ENCODE data around the gene C11orf52. TPM values are rescaled to one million over a fixed set of nuclear protein-coding genes. Genes with fewer than 3 reads are reported as not detected.

Gene C11orf52
- total RNA-seq, 6 experiments from 2014 or later, result 0.35 to 0.96 (median 0.64) TPM

DNA sequence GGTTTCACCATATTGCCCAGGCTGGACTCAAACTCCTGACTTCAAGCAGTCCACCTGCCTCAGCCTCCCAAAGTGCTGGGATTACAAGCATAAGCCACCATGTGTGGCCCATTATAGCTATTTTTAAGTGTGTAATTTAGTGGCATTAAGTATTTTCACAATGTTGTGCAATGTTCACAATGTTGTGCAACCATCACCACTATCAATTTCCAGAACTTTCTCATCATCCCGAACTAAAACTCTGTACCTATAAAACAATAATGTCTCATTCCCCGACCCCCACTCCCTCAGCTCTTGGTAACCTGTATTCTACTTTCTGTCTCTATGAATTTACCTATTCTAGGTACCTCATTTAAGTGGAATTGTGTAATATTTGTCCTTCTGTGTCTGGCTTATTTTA lies 31.9 kb upstream of the C11orf52 start:
- DNase-seq, result no peak
- Mint-ChIP-seq H3K27ac (no peak overlapping the region), H3K27me3 (ENCODE audit: insufficient read depth) (peaks cover 10% of the 10 kb centered on the region), H3K9me3 (peaks cover 3% of the 10 kb centered on the region), H3K4me1 (ENCODE audit: low read depth) (no peaks in the 10 kb centered on the region), H3K36me3 (ENCODE audit: low read depth) (no peaks in the 10 kb centered on the region), H3K4me3 (no peak overlapping the region)
- TF ChIP-seq, protein P1, sequence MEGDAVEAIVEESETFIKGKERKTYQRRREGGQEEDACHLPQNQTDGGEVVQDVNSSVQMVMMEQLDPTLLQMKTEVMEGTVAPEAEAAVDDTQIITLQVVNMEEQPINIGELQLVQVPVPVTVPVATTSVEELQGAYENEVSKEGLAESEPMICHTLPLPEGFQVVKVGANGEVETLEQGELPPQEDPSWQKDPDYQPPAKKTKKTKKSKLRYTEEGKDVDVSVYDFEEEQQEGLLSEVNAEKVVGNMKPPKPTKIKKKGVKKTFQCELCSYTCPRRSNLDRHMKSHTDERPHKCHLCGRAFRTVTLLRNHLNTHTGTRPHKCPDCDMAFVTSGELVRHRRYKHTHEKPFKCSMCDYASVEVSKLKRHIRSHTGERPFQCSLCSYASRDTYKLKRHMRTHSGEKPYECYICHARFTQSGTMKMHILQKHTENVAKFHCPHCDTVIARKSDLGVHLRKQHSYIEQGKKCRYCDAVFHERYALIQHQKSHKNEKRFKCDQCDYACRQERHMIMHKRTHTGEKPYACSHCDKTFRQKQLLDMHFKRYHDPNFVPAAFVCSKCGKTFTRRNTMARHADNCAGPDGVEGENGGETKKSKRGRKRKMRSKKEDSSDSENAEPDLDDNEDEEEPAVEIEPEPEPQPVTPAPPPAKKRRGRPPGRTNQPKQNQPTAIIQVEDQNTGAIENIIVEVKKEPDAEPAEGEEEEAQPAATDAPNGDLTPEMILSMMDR (IDR thresholded peaks at IDR 0.05), result no peak

DNA sequence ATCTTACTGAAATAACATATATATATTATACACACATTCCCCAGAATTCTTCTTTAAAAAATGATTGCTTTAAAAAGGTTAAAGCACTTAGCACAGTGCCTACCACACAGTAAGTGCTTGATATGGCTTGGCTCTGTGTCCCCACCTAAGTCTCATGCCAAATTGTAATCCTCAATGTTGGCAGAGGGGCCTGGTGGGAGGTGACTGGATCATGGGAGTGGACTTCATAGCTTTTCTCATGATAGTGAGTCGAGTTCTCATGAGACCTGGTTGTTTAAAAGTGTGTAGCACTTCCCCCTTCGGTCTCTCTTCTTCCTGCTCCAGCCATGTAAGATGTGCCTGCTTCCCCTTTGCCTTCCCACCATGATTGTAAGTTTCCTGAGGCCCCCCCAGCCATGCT lies 13.3 kb upstream of the C11orf52 start:
- Mint-ChIP-seq H3K4me3 (no peak overlapping the region), H3K9me3 (no peaks in the 10 kb centered on the region), H3K36me3 (ENCODE audit: low read depth) (peaks cover 8% of the 10 kb centered on the region; the same call in 1 of the 2 replicates), H3K4me1 (ENCODE audit: low read depth) (peaks cover 13% of the 10 kb centered on the region; the same call in 1 of the 2 replicates), H3K27ac (no peak overlapping the region), H3K27me3 (ENCODE audit: insufficient read depth) (peaks cover 2% of the 10 kb centered on the region)
- TF ChIP-seq, protein P1 (IDR thresholded peaks at IDR 0.05), result no peak
- DNase-seq, result no peak

DNA sequence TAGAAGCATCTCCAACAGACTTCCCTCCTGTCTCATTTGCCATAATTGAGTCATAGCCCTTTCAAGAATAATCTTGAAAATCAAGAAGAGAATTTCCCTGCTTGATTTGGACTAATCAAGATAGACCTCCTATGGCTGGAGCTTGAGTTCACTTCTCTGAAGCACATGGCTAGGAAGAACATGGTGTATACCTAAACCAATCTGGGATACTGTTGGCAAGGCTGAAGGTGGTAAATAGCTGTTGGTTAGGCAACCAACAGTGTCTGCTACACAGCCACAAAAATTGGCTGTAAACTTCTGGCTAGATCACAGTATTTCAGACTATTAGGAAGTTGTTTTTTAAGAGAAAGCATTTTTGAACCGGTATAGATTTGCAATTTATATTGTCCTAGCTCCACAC lies 12.0 kb upstream of the C11orf52 start:
- Mint-ChIP-seq H3K9me3 (no peaks in the 10 kb centered on the region), H3K4me3 (no peak overlapping the region), H3K36me3 (ENCODE audit: low read depth) (peaks cover 8% of the 10 kb centered on the region; the same call in 1 of the 2 replicates), H3K4me1 (ENCODE audit: low read depth) (peaks cover 26% of the 10 kb centered on the region), H3K27me3 (ENCODE audit: insufficient read depth) (peaks cover 4% of the 10 kb centered on the region), H3K27ac (no peak overlapping the region)
- TF ChIP-seq, protein P1 (IDR thresholded peaks at IDR 0.05), result no peak
- no peak for DNase-seq

DNA sequence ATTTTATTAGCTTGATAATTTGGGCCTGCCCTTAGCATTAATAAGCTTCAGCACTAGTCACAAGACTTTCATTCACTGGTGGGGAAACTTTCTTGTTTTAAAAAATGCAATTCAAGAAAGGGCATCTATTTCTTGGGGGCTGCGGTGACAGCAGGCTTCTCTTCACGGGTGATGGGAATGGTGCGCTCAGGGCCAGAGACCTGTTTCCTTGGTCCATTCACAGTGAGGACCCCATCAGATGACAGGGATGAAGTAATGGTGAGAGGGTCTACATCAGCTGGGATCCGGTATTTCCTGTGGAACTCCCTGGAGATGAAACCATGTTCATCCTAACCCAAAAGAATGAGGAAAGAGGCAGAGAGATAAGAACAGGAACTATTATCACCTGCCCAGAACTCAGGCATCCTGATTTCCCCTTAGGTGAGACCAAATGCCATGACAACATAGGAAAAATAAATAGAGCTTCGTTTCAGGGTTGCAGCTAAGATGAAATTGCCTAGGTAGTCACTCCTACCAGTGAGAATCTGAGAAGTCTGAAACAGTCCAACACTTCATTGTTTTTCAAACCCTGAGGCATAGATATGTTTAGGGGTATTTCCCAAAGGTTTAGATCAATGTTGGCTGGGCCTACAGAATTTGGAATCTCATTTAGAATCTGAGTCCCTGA lies 9.9 kb upstream of the C11orf52 start:
- Mint-ChIP-seq H3K27ac (no peak overlapping the region), H3K27me3 (ENCODE audit: insufficient read depth) (peaks cover 3% of the 10 kb centered on the region), H3K4me1 (ENCODE audit: low read depth) (peaks cover 36% of the 10 kb centered on the region), H3K36me3 (ENCODE audit: low read depth) (peaks cover 8% of the 10 kb centered on the region; the same call in 1 of the 2 replicates), H3K9me3 (no peaks in the 10 kb centered on the region), H3K4me3 (no peak overlapping the region)
- no peak for DNase-seq
- TF ChIP-seq, protein P1 (IDR thresholded peaks at IDR 0.05), result no peak

DNA sequence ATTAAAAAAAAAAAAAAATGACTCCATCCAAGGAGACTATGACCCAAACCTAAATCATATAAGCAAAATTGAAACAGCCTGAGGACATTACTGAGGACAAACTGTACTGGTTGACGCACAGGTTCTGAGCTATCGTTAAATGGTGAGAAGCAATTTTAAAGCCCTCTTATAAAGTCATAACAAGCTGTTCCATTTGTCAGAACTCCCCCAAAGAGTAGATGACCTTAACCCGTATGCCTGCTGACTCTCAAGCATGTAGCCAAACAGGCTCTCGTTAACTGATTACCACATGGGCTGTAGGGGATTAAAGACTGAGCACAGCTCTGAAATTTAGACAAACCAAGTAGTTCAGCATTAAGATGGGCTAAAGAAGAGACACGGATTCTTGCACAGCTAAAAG lies 9.3 kb upstream of the C11orf52 start:
- Mint-ChIP-seq H3K36me3 (ENCODE audit: low read depth) (peaks cover 8% of the 10 kb centered on the region; the same call in 1 of the 2 replicates), H3K4me3 (no peak overlapping the region), H3K4me1 (ENCODE audit: low read depth) (peaks cover 42% of the 10 kb centered on the region), H3K9me3 (no peaks in the 10 kb centered on the region), H3K27me3 (ENCODE audit: insufficient read depth) (peaks cover 3% of the 10 kb centered on the region; the same call in 1 of the 2 replicates), H3K27ac (no peak overlapping the region)
- no peak for DNase-seq
- TF ChIP-seq, protein P1 (IDR thresholded peaks at IDR 0.05), result no peak
